ENCODE measurements around the gene HOXB6. TPM values are rescaled to one million over a fixed set of nuclear protein-coding genes. Genes with fewer than 3 reads are reported as not detected.

The HOXB6 gene
- total and polyA plus RNA-seq, 2 donors: 3.1 to 4.0 TPM

DNA sequence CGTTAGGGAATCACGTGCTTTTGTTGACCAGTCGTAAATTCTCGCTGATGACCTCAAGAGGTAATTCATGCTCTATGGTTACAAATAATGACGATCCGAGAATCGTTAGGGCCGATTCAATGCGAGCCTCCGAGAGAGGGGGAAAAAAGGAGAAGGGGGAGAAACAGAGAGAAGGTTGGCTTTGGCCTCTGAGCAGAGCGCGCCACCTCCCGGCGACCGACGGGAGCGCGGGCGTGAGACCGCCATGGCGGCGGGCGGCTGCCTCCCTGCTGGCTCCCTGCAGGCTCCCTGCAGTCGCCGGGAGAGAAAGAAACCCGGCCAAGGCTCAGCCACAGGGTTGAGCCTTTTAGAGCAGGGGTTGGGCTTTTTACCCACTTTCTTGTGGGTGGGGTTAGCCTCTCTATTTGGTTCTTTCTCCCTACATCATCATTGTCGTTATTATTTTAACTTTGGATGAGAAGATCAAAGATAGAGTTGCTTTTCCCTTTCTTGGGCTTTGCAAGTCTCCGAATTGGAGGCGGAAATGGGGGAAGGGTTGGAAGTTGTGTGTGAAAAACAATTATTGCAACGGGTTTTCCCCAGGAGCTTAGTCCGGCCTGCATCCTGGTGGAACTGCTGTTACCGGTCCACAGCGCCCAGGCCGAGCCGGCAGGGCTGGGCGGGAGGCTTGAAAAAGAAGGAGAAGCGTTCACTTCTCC lies 10.8 kb downstream of the HOXB6 start:
- Histone ChIP-seq H3K4me3 (ENCODE audit: low read depth, low read length) (no peak overlapping the region), H3K27ac (ENCODE audit: low read depth) (no peak overlapping the region), H3K4me1 (ENCODE audit: insufficient read depth) (no peaks in the 10 kb centered on the region), H3K36me3 (ENCODE audit: insufficient read depth) (no peaks in the 10 kb centered on the region)
- WGBS: 13% methylated on average over 37 of the region's 37 CpGs
- no peak for DNase-seq (ENCODE audit: extremely low spot score)

DNA sequence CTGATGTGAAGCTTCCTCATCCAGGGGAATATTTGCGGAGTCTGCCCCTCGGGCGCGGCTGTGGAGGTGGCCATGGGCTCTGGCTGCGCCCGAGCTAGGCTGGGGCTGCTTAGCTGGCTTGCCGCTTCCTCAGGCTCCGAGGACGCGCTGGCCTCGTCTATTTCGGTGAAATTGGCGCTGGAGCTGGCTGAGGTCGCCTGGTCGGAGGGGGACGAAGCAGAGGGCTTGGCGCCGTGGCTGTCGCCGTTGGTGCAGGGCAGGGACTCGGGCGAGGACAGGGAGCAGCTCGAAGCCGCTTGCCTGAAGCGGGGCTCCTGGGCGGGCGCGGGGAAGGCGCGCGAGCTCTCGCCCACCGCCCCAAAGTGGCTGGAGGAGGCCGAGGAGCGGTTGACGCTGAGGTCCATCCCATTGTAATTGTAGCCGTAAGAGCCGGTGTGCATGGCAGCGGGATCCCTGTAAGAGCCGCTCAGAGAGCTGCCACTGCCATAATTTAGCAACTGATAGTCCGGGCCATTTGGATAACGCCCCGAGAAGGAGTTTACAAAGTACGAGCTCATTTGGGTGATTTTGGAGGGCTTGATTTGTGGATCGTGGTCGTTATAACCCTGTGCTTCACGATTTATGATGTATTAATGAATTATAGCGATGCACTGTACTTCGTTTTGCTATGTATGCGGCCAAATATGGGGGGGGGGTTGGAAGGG lies 11.5 kb downstream of the HOXB6 start, which contains the start of gene HOXB5:
Gene HOXB5 (minus strand): TSS at position 654 of the 704 bp plus-strand sequence. CDS start 97 bp downstream, at position 557.
- no peaks in the 10 kb centered on the region for H3K4me1 ChIP-seq (ENCODE audit: insufficient read depth)
- WGBS: 9% methylated on average over 50 of the region's 50 CpGs

DNA sequence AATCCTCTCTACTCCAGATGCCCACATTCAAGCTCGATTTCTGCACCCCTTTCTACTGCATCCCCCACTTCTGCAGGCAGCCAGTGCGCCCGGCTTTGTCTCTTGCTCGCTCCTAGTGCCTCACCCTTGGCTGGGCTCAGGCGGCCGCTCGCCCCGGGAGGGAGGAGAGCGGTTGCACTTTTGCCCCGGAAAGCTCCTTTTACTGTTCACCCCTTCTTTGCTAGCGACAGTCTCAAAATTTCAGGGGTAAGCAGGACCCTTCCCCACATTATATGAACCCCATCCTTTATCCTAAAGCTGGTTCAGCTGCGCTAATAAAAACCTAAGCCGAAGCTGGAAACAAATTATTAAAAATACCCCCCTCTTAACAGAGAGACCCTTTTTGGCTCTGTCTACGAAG lies 12.2 kb downstream of the HOXB6 start:
- 18% methylated on average over 14 of the region's 14 CpGs for WGBS
- Histone ChIP-seq H3K27ac (ENCODE audit: low read depth) (no peak overlapping the region), H3K4me3 (ENCODE audit: low read depth, low read length) (no peak overlapping the region), H3K36me3 (ENCODE audit: insufficient read depth) (no peaks in the 10 kb centered on the region), H3K4me1 (ENCODE audit: insufficient read depth) (no peaks in the 10 kb centered on the region)
- DNase-seq (ENCODE audit: extremely low spot score): no peak

More for the DNA sequence above, 11.5 kb downstream of the HOXB6 start, which contains the start of gene HOXB5:
- no peak for DNase-seq (ENCODE audit: extremely low spot score)
- Histone ChIP-seq H3K36me3 (ENCODE audit: insufficient read depth) (no peaks in the 10 kb centered on the region), H3K4me3 (ENCODE audit: low read depth, low read length) (no peak within 1 kb of the TSS), H3K27ac (ENCODE audit: low read depth) (no peak within 1 kb of the TSS)

DNA sequence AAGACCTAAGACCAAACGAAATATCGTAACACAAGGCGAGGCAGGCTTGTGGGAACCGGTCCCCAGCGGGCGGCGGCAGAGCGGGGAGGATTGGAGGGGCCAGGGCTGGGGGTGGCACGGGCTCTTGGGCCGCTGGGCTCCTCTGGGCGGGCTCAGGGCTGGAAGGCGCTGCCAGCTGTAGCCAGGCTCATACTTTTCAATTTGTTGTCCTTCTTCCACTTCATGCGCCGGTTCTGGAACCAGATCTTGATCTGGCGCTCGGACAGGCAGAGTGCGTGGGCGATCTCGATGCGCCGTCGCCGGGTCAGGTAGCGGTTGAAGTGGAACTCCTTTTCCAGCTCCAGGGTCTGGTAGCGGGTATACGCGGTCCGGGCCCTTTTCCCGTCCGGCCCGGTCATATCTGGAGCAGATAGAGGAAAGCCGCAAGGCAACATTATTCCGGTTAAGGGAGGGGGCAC lies 12.7 kb downstream of the HOXB6 start:
- no peak for DNase-seq (ENCODE audit: extremely low spot score)
- Histone ChIP-seq H3K4me1 (ENCODE audit: insufficient read depth) (no peaks in the 10 kb centered on the region), H3K4me3 (ENCODE audit: low read depth, low read length) (no peak overlapping the region)

DNA sequence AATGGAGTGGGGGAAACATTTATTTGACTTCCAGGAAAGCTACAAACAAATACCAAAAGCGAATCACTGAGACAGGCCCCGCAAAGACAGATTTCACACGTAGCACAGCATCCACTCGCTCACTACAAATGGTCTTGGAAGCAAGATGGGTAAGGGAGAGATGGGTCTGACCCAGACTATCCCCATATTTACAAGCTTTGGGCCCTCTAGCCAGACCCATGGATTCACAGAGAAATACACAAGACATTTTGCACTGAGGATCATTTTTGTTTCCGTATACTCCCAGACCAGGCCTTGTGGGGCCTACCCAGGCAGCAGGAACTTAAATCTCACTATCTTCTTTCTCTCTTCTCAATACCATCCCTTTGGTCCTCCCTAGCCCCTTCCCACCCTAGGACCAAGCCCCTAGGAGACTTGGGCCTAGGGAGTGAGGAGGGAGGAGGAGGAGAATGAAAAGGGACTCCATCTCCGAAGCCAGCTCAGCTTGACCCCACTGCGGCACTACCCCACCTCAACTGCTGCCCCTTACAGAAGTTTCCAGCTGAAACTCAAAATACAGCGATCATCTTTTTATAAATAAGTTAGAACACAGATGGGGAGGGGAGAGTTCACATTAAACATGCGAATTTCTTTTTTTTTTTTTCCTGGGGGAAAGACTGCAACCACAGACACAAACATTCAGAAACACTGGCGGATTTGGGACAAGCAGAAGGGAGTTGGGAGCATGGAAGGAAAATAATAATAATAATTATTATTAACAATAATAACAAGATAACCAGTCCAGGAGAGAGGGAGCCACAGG lies 13.3 kb downstream of the HOXB6 start:
- DNase-seq (ENCODE audit: extremely low spot score): no peak
- Histone ChIP-seq H3K4me1 (ENCODE audit: insufficient read depth) (no peaks in the 10 kb centered on the region), H3K27ac (ENCODE audit: low read depth) (no peak overlapping the region), H3K4me3 (ENCODE audit: low read depth, low read length) (no peak overlapping the region), H3K36me3 (ENCODE audit: insufficient read depth) (no peaks in the 10 kb centered on the region)
- WGBS: 89% methylated on average over 10 of the region's 10 CpGs

More for the DNA sequence above, 12.7 kb downstream of the HOXB6 start:
- Histone ChIP-seq H3K27ac (ENCODE audit: low read depth) (no peak overlapping the region), H3K36me3 (ENCODE audit: insufficient read depth) (no peaks in the 10 kb centered on the region)
- WGBS: 32% methylated on average over 33 of the region's 33 CpGs

DNA sequence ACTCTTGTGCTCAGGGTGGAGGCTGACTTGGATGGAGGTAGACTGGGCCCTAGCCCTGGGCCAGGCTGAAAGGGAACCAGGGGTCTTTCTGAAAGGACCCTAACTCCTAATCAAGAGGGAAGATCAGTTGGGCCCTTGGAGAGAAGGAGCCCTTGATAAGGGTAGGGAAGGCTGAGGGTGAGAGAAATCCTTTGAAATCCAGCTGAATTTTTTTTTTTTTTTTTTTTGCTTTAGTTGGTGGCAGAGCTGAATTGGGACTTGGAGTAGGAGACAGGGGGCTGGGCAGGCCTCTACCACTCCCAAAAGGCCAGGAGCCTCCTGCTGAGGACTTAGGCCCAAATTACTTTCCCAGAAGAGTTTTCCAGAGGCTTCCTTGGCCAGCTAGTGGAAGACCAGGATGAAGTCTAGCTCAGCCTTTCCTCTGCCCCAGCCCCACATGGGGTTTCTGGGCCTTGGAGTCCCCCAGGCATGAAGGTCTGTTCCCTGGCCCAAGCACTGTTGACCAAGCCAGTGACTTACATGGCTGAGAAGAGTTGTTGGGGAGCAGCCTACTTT lies 14.1 kb downstream of the HOXB6 start:
- Histone ChIP-seq H3K36me3 (ENCODE audit: insufficient read depth) (no peaks in the 10 kb centered on the region), H3K4me1 (ENCODE audit: insufficient read depth) (no peaks in the 10 kb centered on the region), H3K27ac (ENCODE audit: low read depth) (no peak overlapping the region), H3K4me3 (ENCODE audit: low read depth, low read length) (no peak overlapping the region)
- no peak for DNase-seq (ENCODE audit: extremely low spot score)

DNA sequence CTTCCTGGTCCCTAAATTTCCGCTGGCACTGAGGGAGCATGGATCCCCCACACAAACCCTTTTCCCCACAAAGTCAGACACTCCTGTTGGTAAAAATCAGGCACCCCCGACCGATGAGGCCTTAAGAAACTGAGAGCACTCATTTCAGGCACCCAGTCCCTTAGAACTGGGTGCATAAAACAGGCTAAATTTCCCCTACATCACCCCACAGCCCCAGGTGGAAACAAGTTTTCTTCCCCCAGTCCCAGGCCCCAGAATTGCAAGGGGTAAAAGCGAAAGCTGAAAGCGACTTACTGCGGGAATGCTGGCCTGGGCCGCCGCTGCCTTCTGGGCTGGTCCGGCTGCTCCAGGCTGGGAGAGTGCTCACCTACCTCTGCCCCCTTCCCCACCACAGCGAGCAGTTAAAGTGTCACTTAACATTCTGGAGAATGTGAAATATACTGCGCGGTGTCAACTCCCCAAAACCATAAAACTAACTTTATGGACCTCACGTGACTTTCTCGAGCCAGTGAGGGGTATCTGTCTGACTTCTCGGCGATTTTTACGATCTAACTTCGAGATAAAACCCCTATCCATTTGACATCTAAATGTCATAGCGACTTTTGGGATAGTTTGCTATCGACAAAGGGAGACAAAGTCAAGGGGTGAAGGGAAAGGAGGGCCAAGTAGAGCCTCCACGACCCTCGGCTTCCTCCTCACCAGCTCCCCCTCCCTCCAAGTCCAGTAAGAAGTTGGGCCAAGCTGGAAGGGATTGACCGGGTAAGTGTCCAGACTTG lies 14.8 kb downstream of the HOXB6 start, which contains the start of gene HOXB3:
Gene HOXB3 (minus strand): TSS at position 411 of the 776 bp plus-strand sequence. CDS start 37,767 bp downstream, outside the sequence.
- Histone ChIP-seq H3K36me3 (ENCODE audit: insufficient read depth) (no peaks in the 10 kb centered on the region), H3K4me1 (ENCODE audit: insufficient read depth) (no peaks in the 10 kb centered on the region), H3K27ac (ENCODE audit: low read depth) (no peak within 1 kb of the TSS), H3K4me3 (ENCODE audit: low read depth, low read length) (no peak within 1 kb of the TSS)
- no peak for DNase-seq (ENCODE audit: extremely low spot score)
- 48% methylated on average over 23 of the region's 23 CpGs for WGBS

DNA sequence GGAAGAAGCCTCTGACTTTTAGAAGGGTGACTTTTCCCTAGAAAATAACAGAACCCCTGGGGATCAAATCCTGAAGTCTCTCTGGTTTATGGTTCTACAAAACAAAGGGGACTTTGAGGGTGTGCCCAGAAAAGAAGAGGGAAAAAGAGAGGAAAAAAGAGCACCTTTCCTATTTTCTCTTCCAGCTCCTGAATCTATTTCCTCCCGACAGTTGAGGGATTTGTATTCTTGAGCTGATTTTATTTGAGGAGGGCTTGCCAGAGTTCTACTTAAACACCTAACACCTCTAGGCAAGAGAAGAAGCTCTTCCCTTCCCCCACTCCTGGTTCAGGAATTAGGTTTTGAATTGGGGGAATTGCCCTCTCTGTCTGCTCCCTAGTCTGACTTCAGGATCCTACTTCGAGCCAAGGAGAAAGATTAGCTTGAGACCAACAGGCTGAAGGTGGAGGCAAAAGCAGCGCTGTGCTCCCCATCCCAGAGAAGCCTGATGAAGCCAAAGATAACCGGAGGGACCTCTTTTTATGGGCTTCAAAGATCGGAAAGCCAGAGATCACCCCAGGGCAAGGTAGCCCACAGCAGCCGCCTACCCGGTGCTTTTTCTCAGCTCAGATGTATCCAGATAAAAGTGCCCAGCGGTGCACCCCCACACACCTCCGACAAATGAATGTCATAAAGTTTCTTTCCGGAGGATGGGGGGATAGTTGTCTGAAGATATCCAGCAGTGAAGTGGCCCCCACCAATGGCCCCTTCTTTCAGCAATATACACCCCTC lies 15.5 kb downstream of the HOXB6 start:
- H3K27ac ChIP-seq (ENCODE audit: low read depth): no peak overlapping the region
- no peak overlapping the region for H3K4me3 ChIP-seq (ENCODE audit: low read depth, low read length)

DNA sequence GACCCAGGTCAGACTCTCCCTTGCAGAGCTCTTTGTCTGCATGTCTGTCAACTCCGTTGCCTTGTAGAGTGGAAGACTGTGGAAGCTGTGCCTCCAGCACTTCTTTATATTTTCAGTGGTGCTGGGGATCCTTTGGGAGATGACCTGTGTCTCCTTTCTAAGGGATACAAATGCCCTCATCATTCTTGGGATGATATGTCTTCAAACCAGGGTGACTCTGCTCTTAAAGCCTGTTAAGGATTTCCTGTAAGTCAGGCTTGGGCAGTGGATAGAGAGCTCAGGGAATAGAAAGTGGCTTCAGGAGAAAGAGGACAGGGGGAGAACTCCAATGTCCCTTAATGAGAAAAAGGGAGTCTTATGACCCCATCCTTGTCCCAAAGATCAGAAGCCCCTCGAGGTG lies 16.3 kb downstream of the HOXB6 start:
- H3K4me1 ChIP-seq (ENCODE audit: insufficient read depth): no peaks in the 10 kb centered on the region
- H3K27ac ChIP-seq (ENCODE audit: low read depth): no peak overlapping the region
- WGBS: 32% methylated on average over 2 of the region's 2 CpGs
- no peak for DNase-seq (ENCODE audit: extremely low spot score)
- no peak overlapping the region for H3K4me3 ChIP-seq (ENCODE audit: low read depth, low read length)
- no peaks in the 10 kb centered on the region for H3K36me3 ChIP-seq (ENCODE audit: insufficient read depth)

More for the DNA sequence above, 15.5 kb downstream of the HOXB6 start:
- Histone ChIP-seq H3K36me3 (ENCODE audit: insufficient read depth) (no peaks in the 10 kb centered on the region), H3K4me1 (ENCODE audit: insufficient read depth) (no peaks in the 10 kb centered on the region)
- 29% methylated on average over 10 of the region's 10 CpGs for WGBS
- no peak for DNase-seq (ENCODE audit: extremely low spot score)

DNA sequence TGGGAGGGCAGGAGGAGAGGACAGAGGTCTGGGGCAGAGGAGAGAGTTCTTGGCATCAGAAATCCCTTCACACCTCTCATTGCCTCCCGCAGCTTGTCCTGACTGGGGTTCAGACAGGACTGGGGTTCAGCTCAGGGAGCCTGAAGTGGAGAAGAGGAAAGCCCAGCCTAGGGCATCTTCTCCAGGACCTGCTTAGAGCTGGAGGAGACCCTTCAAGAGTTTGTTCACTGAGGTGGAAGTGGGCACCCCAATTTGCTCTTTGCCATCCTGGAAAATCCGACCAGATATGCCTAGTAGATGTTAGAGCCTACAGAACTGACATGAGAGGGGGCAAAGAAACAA lies 16.7 kb downstream of the HOXB6 start:
- Histone ChIP-seq H3K4me3 (ENCODE audit: low read depth, low read length) (no peak overlapping the region), H3K27ac (ENCODE audit: low read depth) (no peak overlapping the region), H3K36me3 (ENCODE audit: insufficient read depth) (no peaks in the 10 kb centered on the region), H3K4me1 (ENCODE audit: insufficient read depth) (no peaks in the 10 kb centered on the region)
- DNase-seq (ENCODE audit: extremely low spot score): no peak
- 47% methylated on average over 2 of the region's 2 CpGs for WGBS

DNA sequence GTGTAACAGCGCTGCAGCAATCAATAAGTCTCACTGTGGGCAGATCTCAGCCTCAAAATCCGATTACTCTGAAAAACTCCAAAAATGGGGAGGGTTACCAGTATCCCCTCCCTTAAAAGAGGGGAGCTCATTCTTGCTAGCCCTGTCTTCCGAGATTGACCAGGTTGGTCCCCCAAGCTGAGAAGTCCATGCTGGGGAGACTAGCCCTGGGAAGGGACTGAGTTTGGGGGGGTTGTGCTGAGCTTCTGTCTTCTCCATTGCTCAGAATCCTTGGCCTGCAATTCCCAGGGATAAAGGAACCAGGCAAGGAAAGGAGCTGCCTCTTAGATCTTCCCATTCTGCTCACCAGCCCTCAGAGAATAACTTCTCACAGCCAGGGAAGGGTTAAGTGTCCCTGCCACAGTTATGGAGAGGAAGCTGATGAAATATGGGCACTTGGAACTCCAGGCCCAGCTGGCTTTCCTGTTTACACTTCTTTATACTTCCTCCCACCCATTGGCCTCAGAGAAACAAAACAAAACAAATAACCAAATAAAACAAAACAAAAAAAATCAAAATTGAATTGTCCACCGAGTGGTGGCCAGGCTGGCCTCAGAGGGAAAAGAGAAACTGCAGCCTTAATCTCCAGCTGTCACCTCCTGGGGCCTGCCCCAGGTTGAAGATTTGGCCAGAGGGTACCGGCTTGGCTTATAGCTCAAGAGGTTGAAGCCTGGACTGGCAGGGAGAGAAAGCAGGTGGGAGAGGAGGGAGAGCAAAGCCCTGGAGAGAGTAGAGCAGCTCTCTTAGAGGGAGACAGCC lies 17.3 kb downstream of the HOXB6 start:
- H3K4me1 ChIP-seq (ENCODE audit: insufficient read depth): no peaks in the 10 kb centered on the region
- DNase-seq (ENCODE audit: extremely low spot score): no peak
- 37% methylated on average over 5 of the region's 5 CpGs for WGBS
- no peak overlapping the region for H3K27ac ChIP-seq (ENCODE audit: low read depth)
- no peak overlapping the region for H3K4me3 ChIP-seq (ENCODE audit: low read depth, low read length)
- H3K36me3 ChIP-seq (ENCODE audit: insufficient read depth): no peaks in the 10 kb centered on the region
